AG09309 (cell line): Measurements from ENCODE around the gene CAPG.
A peak's percentile ranks its signal among the peaks of the same experiment; 100 is the strongest.

Source experiments
- DNase-seq: peaks from one replicate; pipeline ENCODE4 v3.0.0-alpha.2; 2010; ENCODE audit warnings: low read depth
- H3K4me3 ChIP-seq: 2 replicates; pipeline ENCODE4 v1.5.1; 2011; ENCODE audit warnings: mild to moderate bottlenecking, low read depth, low read length, moderate library complexity; ENCODE audit not compliant: control insufficient read depth
- CTCF ChIP-seq: IDR thresholded peaks from 2 replicates; pipeline ENCODE4 v1.5.1; 2011; ENCODE audit warnings: mild to moderate bottlenecking, low read depth, low read length, inconsistent platforms; ENCODE audit not compliant: insufficient read depth, control insufficient read depth; ENCODE audit errors: missing control alignments

Gene CAPG

GRCh38 chr2:85356186-85356585, 54.0 kb downstream of the CAPG start:
- TF ChIP-seq CTCF = no peak
- DNase-seq = no peak
- no peak overlapping the region for H3K4me3 ChIP-seq

DNA sequence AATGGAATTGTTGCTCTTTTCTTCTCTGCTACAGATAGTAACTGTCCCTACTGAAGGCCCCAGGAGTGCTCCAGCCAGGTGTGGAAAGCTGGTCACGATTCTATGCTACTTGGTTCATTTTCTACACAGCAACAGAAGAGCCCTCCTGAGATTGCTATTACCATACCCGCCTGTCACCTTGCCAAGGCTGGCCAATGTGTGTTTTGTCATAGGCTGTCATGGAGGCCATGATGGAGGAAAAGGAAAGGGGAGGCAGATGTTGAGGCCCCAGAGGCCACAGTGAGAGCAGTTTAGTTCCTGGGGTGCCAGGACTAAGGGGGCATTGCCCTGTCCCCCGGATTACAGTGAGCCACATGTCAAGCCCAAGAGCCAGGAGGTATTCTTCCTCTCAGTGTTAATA, 54.6 kb downstream of the CAPG start:
- no peak for DNase-seq
- TF ChIP-seq CTCF = no peak
- peak overlapping the region; percentile 82 for H3K4me3 ChIP-seq

- H3K4me3 ChIP-seq = peak overlapping the region; percentile 82
- no peak for TF ChIP-seq CTCF
- no peak for DNase-seq
Measured at GRCh38 chr2:85355073-85355410, 55.1 kb downstream of the CAPG start.

DNA sequence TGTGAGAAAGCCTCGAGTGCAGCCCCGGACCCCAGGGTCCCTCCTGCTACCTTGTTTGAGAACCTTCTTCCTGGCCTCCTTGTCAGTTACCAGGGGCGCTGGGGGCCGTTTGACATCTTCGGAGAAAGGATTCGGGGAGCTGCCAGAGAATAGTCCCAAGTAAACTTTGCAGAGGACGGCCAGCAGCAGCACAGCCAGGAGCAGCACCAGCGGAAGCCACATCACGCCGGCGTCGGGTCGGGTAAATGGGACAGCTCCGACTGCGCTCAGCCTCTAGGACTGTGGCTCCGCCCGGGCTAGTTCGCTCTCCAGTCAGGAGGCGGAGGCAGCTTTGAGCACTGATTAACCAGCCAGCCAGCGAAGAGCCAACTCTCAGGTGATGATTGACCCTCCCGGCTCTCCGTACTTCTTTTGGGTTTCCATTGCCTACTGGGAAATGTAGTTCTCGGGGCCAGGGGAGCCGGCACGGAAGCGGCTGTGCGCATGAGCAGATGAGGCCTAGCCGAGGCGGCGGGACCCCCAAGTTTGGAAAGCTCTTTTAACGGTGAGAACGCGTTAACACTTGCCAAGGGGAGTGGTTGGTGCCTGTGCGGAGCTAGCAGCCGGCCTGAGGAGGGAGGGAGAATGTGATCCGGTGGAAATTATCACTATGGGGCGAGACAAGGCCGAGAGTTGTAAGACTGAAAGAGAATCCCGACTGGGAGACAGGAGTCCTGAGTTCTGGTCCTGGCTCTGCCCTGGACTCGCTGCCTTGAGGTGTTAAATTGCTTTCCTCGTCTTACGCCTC, 55.7 kb downstream of the CAPG start, which contains the start of the genes ELMOD3 and RETSAT:
TSS of gene ELMOD3 (plus strand) at position 484 of the 787 bp plus-strand sequence. CDS start 2,430 bp downstream, outside the sequence.
TSS of gene RETSAT (minus strand) at position 243 of the 787 bp plus-strand sequence. CDS start at position 222, 21 bp downstream.
- DNase-seq = peak; percentile 98
- H3K4me3 ChIP-seq = peak within 1 kb of the TSS; percentile 82
- TF ChIP-seq CTCF = no peak

DNA sequence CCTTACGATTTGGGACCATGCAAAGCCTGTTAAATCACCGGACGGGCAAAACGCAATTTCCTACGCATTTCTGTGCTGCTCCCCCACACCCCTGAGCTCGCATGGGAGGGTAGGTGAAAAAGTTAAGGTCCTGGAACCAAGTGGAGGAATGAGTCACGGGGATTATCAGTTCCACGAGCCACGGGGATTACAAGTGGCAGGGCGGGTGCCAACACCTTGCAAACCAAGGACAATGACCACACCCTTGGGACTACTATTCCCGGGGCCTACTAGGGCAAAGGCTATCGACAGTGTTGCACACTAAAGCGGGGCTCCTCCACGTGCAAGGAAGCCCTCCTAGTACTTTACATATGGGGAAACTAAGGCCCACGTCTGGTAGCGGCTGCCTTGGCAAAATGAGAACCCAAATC, 56.3 kb downstream of the CAPG start:
- TF ChIP-seq CTCF = no peak
- H3K4me3 ChIP-seq = peak overlapping the region; percentile 82
- no peak for DNase-seq

DNA sequence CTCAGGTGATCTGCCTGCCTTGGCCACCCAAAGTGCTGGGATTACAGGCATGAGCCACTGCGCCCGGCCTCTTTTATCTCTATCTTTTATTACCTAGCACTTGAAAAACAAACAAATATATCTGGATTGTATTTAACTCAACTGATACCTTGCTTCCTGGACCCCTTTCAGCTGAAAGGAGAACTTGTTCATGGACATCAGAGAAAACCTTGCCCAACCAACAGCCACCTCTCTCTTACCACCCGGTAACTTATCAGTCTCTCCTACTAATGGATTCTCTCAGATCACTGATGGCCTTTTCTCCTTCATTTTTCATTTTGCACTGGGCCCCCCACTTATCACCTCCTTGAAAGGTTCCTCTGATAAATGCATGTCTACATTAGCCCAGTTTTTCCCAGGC, 62.6 kb downstream of the CAPG start:
- no peak for DNase-seq
- H3K4me3 ChIP-seq = no peak overlapping the region
- no peak for TF ChIP-seq CTCF
